Measurements from ENCODE around the gene ARHGEF4.

DNA sequence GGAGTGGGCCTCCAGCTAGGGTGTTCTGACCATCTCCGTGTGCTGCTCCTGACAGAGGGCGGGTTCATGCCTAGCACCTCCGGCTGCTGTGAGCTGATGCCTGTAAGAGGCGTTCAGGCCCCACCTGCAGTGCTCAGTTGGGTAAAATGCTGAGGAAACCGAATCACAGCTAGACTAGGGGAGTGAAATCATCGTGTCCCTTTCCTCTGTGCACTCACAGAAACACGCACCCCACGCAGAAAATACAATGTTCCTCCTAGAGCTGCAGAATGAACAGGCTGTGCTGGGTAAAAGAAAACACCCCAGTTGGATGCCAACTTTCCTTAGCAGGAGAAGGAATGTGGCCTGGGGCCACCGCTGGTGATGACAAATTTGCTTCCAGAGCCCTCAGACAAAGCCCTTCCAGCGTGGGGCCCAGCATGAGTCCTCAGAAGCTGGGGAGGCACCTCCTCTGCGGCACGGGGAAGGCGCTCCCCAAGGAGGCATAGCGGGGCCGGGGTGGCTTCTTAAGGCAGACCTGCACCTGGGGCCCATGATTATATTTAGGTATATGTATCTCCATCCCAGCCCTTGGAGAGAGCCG is 16.3 kb upstream of the ARHGEF4 start:
- TF ChIP-seq, protein P1, sequence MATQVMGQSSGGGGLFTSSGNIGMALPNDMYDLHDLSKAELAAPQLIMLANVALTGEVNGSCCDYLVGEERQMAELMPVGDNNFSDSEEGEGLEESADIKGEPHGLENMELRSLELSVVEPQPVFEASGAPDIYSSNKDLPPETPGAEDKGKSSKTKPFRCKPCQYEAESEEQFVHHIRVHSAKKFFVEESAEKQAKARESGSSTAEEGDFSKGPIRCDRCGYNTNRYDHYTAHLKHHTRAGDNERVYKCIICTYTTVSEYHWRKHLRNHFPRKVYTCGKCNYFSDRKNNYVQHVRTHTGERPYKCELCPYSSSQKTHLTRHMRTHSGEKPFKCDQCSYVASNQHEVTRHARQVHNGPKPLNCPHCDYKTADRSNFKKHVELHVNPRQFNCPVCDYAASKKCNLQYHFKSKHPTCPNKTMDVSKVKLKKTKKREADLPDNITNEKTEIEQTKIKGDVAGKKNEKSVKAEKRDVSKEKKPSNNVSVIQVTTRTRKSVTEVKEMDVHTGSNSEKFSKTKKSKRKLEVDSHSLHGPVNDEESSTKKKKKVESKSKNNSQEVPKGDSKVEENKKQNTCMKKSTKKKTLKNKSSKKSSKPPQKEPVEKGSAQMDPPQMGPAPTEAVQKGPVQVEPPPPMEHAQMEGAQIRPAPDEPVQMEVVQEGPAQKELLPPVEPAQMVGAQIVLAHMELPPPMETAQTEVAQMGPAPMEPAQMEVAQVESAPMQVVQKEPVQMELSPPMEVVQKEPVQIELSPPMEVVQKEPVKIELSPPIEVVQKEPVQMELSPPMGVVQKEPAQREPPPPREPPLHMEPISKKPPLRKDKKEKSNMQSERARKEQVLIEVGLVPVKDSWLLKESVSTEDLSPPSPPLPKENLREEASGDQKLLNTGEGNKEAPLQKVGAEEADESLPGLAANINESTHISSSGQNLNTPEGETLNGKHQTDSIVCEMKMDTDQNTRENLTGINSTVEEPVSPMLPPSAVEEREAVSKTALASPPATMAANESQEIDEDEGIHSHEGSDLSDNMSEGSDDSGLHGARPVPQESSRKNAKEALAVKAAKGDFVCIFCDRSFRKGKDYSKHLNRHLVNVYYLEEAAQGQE (IDR thresholded peaks at IDR 0.05; ENCODE audit: unreplicated experiment) = no peak
- TF ChIP-seq EZH2phosphoT487 (IDR thresholded peaks at IDR 0.05; ENCODE audit: unreplicated experiment) = no peak

Data from GM23338 (cell line).